HEK293 (cell line): Measurements from ENCODE around the gene TTLL7.

Source experiments
- CTCF ChIA-PET: fragments of 350-600 bp; formaldehyde crosslinking; extraction: SDS; loops from one replicate; lab custom pipeline; 2021; ENCODE audit warnings: antibody characterized with exemption; lab: Yijun Ruan, JAX
- POLR2A ChIA-PET: fragments of 300-600 bp; formaldehyde crosslinking; extraction: SDS; loops from one replicate; lab custom pipeline; 2020; ENCODE audit warnings: antibody characterized with exemption, inconsistent platforms; lab: Yijun Ruan, JAX
- H3K27ac ChIP-seq: fragments of 200-500 bp; sonication (Bioruptor generic); 2 replicates; pipeline ENCODE4 v1.5.1; 2014; ENCODE audit warnings: low read depth, low read length, control low read depth, inconsistent platforms; ENCODE audit errors: extremely low read depth
- H3K36me3 ChIP-seq, 2 experiments: fragments of 200-500 bp in 1 of 2; sonication (Bioruptor generic) in 1 of 2; 1 replicate in 1 of 2; 2 replicates in 1 of 2; pipeline ENCODE4 v1.5.1; 2014 to 2017; ENCODE audit warnings: inconsistent platforms in 2 of 2, low read length in 2 of 2; ENCODE audit not compliant: control insufficient read depth in 2 of 2, insufficient read depth in 1 of 2
- H3K4me1 ChIP-seq: fragments of 200-500 bp; sonication (Bioruptor generic); 2 replicates; pipeline ENCODE4 v1.5.1; 2014; ENCODE audit warnings: mild to moderate bottlenecking, low read length, inconsistent platforms; ENCODE audit not compliant: control insufficient read depth, insufficient read depth
- H3K4me3 ChIP-seq: 2 replicates; pipeline ENCODE4 v1.5.1; 2011; ENCODE audit warnings: low read depth, mild to moderate bottlenecking, control low read depth, low read length, moderate library complexity
- H3K9me3 ChIP-seq: fragments of 200-500 bp; sonication (Bioruptor generic); 2 replicates; pipeline ENCODE4 v1.5.1; 2014; ENCODE audit warnings: low read depth, low read length, inconsistent platforms; ENCODE audit not compliant: control insufficient read depth, insufficient read depth
- GLIS2 ChIP-seq: fragments of 450-650 bp; formaldehyde crosslinking; IDR thresholded peaks from 2 replicates; pipeline ENCODE4 v1.5.1; 2016; ENCODE audit warnings: missing biosample characterization, missing genetic modification characterization
- HOXC10 ChIP-seq: sonication (generic); formaldehyde crosslinking; IDR thresholded peaks from 2 replicates; pipeline ENCODE4 v1.8.1; 2023; ENCODE audit warnings: mild to moderate bottlenecking, missing genetic modification reagents
- SCRT1 ChIP-seq: fragments of 450-650 bp; formaldehyde crosslinking; IDR thresholded peaks from 2 replicates; pipeline ENCODE4 v1.5.1; 2016; ENCODE audit warnings: missing biosample characterization, missing genetic modification characterization, borderline replicate concordance
- TCF7L2 ChIP-seq: IDR thresholded peaks from 2 replicates; pipeline ENCODE4 v1.6.1; 2011; ENCODE audit warnings: low read depth, mild to moderate bottlenecking, inconsistent platforms, low read length, moderate library complexity, borderline replicate concordance
- ZBTB21 ChIP-seq: fragments of 450-650 bp; formaldehyde crosslinking; IDR thresholded peaks from 2 replicates; pipeline ENCODE4 v1.5.1; 2017; ENCODE audit warnings: missing biosample characterization, missing genetic modification characterization
- ZBTB44 ChIP-seq: fragments of 450-650 bp; IDR thresholded peaks from 2 replicates; pipeline ENCODE4 v1.5.1; 2018; ENCODE audit warnings: missing biosample characterization, mild to moderate bottlenecking, missing genetic modification characterization
- ZFP37 ChIP-seq: fragments of 450-650 bp; formaldehyde crosslinking; IDR thresholded peaks from 2 replicates; pipeline ENCODE4 v1.5.1; 2016; ENCODE audit warnings: missing biosample characterization, missing genetic modification characterization
- ZFP41 ChIP-seq: fragments of 450-650 bp; formaldehyde crosslinking; IDR thresholded peaks from 2 replicates; pipeline ENCODE4 v1.5.1; 2016; ENCODE audit warnings: missing biosample characterization, missing genetic modification characterization, borderline replicate concordance
- ZNF138 ChIP-seq: fragments of 450-650 bp; formaldehyde crosslinking; IDR thresholded peaks from 2 replicates; pipeline ENCODE4 v1.5.1; 2016; ENCODE audit warnings: missing biosample characterization, missing genetic modification characterization, borderline replicate concordance
- ZNF16 ChIP-seq: fragments of 450-650 bp; formaldehyde crosslinking; IDR thresholded peaks from 2 replicates; pipeline ENCODE4 v1.5.1; 2016; ENCODE audit warnings: low read depth, missing biosample characterization, missing genetic modification characterization
- ZNF169 ChIP-seq: fragments of 450-650 bp; formaldehyde crosslinking; IDR thresholded peaks from 2 replicates; pipeline ENCODE4 v1.5.1; 2016; ENCODE audit warnings: missing biosample characterization, missing genetic modification characterization
- ZNF174 ChIP-seq: fragments of 450-650 bp; formaldehyde crosslinking; IDR thresholded peaks from 2 replicates; pipeline ENCODE4 v1.5.0; 2017; ENCODE audit warnings: missing biosample characterization, mild to moderate bottlenecking, missing genetic modification characterization
- ZNF2 ChIP-seq: fragments of 450-650 bp; formaldehyde crosslinking; IDR thresholded peaks from 2 replicates; pipeline ENCODE4 v1.5.1; 2016; ENCODE audit warnings: missing biosample characterization, missing genetic modification characterization
- ZNF221 ChIP-seq: fragments of 450-650 bp; formaldehyde crosslinking; IDR thresholded peaks from 2 replicates; pipeline ENCODE4 v1.5.1; 2017; ENCODE audit warnings: missing biosample characterization, missing genetic modification characterization, borderline replicate concordance
- ZNF274 ChIP-seq, 2 experiments: fragments of 200-500 bp in 1 of 2; fragments of 450-650 bp in 1 of 2; sonication (Bioruptor generic) in 1 of 2; formaldehyde crosslinking in 1 of 2; IDR thresholded peaks; 2 replicates each; pipeline versions ENCODE4 v1.5.1 to v1.6.1; 2014 to 2016; ENCODE audit warnings: borderline replicate concordance in 1 of 2, inconsistent platforms in 1 of 2, low read length in 1 of 2, missing biosample characterization in 1 of 2, missing genetic modification characterization in 1 of 2
- ZNF311 ChIP-seq: fragments of 450-650 bp; formaldehyde crosslinking; IDR thresholded peaks from 2 replicates; pipeline ENCODE4 v1.5.1; 2017; ENCODE audit warnings: missing biosample characterization, missing genetic modification characterization, borderline replicate concordance
- ZNF529 ChIP-seq: fragments of 450-650 bp; formaldehyde crosslinking; IDR thresholded peaks from 2 replicates; pipeline ENCODE4 v1.5.1; 2017; ENCODE audit warnings: missing genetic modification characterization, missing biosample characterization; ENCODE audit not compliant: insufficient replicate concordance
- ZNF530 ChIP-seq: fragments of 450-650 bp; formaldehyde crosslinking; IDR thresholded peaks from 2 replicates; pipeline ENCODE4 v1.5.1; 2016; ENCODE audit warnings: low read depth, missing biosample characterization, missing genetic modification characterization
- ZNF544 ChIP-seq: fragments of 450-650 bp; formaldehyde crosslinking; IDR thresholded peaks from 2 replicates; pipeline ENCODE4 v1.5.0; 2017; ENCODE audit warnings: missing biosample characterization, missing genetic modification characterization
- TF ChIP-seq, protein P1 (sequence below): fragments of 450-650 bp; formaldehyde crosslinking; IDR thresholded peaks from 2 replicates; pipeline ENCODE4 v1.5.1; 2016; ENCODE audit warnings: missing biosample characterization, missing genetic modification characterization
- TF ChIP-seq, protein P2 (sequence below): fragments of 450-650 bp; formaldehyde crosslinking; IDR thresholded peaks from 2 replicates; pipeline ENCODE4; 2016; ENCODE audit warnings: missing biosample characterization, missing genetic modification characterization

TTLL7 gene

GRCh38 chr1:83978056-83978455 is 20.9 kb downstream of the TTLL7 start:
- no peak for TF ChIP-seq ZNF174 (tag by site-specific recombination)
- no peak for TF ChIP-seq ZNF311
- no peak for TF ChIP-seq ZNF530 (tag by site-specific recombination)
- TF ChIP-seq, protein P1, sequence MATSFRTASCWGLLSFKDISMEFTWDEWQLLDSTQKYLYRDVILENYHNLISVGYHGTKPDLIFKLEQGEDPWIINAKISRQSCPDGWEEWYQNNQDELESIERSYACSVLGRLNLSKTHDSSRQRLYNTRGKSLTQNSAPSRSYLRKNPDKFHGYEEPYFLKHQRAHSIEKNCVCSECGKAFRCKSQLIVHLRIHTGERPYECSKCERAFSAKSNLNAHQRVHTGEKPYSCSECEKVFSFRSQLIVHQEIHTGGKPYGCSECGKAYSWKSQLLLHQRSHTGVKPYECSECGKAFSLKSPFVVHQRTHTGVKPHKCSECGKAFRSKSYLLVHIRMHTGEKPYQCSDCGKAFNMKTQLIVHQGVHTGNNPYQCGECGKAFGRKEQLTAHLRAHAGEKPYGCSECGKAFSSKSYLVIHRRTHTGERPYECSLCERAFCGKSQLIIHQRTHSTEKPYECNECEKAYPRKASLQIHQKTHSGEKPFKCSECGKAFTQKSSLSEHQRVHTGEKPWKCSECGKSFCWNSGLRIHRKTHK (tag by site-specific recombination): no peak
- no peak for TF ChIP-seq ZNF169 (tag by site-specific recombination)
- no peak for TF ChIP-seq TCF7L2
- TF ChIP-seq ZNF544 (tag by site-specific recombination): no peak
- no peak for TF ChIP-seq ZNF16 (tag by site-specific recombination)
- no peak for TF ChIP-seq HOXC10 (CRISPR knock-in tag)
- ChIA-PET CTCF (interaction anchor here (0.6 to 0.7 kb wide), 2 partner anchors 17 to 764 kb away, joined by 3 read pairs; no protein-coding TSS in a partner anchor), POLR2A (no interaction called here)
- Histone ChIP-seq H3K9me3 (no peaks in the 10 kb centered on the region), H3K36me3 (no peaks in the 10 kb centered on the region), H3K4me1 (peaks cover 3% of the 10 kb centered on the region; the same call in 1 of the 2 replicates), H3K4me3 (no peak overlapping the region), H3K27ac (no peak overlapping the region)

GRCh38 chr1:83976920-83977319 is 22.0 kb downstream of the TTLL7 start:
- H3K9me3 ChIP-seq: no peaks in the 10 kb centered on the region
- no peak for TF ChIP-seq ZFP37
- TF ChIP-seq ZNF138: no peak
- no peak for TF ChIP-seq ZNF2 (tag by site-specific recombination)
- TF ChIP-seq ZNF221 (tag by site-specific recombination): no peak
- TF ChIP-seq ZBTB44 (tag by site-specific recombination): no peak
- no peak for TF ChIP-seq SCRT1
- TF ChIP-seq TCF7L2: no peak
- TF ChIP-seq ZFP41 (tag by site-specific recombination): no peak
- TF ChIP-seq, protein P1 (tag by site-specific recombination): no peak
- TF ChIP-seq ZNF274 (IDR thresholded peaks at IDR 0.05; ENCODE audit: low read length): no peak
- TF ChIP-seq ZNF274 (tag by site-specific recombination; IDR thresholded peaks at IDR 0.05; ENCODE audit: borderline replicate concordance): no peak
- no peak for TF ChIP-seq ZBTB21 (tag by site-specific recombination)
- TF ChIP-seq, protein P2, sequence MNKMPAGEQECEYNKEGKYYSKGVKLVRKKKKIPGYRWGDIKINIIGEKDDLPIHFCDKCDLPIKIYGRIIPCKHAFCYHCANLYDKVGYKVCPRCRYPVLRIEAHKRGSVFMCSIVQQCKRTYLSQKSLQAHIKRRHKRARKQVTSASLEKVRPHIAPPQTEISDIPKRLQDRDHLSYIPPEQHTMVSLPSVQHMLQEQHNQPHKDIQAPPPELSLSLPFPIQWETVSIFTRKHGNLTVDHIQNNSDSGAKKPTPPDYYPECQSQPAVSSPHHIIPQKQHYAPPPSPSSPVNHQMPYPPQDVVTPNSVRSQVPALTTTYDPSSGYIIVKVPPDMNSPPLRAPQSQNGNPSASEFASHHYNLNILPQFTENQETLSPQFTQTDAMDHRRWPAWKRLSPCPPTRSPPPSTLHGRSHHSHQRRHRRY (tag by site-specific recombination): no peak
- TF ChIP-seq ZNF529 (tag by site-specific recombination): no peak
- TF ChIP-seq GLIS2: no peak
- POLR2A ChIA-PET: no interaction called here
- CTCF ChIA-PET: no interaction called here
- no peak overlapping the region for H3K27ac ChIP-seq
- H3K4me3 ChIP-seq: no peak overlapping the region
- H3K4me1 ChIP-seq: peaks cover 3% of the 10 kb centered on the region; the same call in 1 of the 2 replicates
- H3K36me3 ChIP-seq: no peaks in the 10 kb centered on the region
